ENCODE results near the gene PEAK1. TPM values are rescaled to one million over a fixed set of nuclear protein-coding genes. Genes with fewer than 3 reads are reported as not detected.
"Not testable (repeated sequence)": the region's sequence is repeated elsewhere in the genome, so short reads cannot be mapped to it uniquely, and the experiment has no call there.

The PEAK1 gene
- total and polyA plus RNA-seq, 8 donors: 58.3 to 86.9 (median 64.3) TPM

DNA sequence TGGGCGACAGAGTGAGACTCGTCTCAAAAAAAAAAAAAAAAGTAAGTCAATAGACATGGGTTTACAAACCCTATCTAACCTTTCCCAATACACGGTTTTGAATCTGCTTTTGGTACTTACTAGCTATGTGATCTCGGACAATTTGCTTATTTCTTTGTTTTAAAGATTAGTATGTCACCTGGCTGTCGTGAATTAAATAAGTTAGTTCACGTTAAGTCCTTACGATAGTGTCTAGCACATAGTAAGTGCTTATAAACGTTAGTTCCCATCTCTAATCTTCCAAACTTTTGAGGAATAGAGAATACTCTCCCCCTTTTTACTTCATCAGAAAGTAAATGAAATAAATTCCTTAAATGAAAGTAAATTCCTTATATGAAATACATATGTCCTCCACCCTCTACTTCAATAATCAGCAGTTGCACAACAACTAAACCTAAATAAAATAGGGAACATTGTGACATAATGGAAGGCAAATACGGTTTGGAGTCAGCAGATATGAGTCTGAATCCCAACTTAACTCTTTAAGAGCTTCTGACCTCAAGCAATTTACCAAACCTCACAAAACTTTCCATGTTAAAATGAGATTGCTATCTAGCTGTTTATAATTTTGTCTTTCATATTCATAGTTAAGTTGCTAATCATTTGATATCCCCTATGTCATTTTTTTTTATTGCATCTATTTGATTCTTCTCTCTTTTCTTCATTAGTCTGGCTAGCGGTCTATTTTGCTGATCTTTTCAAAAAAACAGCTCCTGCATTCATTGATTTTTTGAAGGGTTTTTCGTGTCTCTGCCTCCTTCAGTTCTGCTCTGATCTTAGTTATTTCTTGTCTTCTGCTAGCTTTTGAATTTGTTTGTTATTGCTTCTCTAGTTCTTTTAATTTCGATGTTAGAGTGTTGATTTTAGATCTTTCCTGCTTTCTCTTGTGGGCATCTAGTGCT, 134.6 kb downstream of the PEAK1 start:
- ATAC-seq: no peak
- no peak for DNase-seq
- TF ChIP-seq, protein P1, sequence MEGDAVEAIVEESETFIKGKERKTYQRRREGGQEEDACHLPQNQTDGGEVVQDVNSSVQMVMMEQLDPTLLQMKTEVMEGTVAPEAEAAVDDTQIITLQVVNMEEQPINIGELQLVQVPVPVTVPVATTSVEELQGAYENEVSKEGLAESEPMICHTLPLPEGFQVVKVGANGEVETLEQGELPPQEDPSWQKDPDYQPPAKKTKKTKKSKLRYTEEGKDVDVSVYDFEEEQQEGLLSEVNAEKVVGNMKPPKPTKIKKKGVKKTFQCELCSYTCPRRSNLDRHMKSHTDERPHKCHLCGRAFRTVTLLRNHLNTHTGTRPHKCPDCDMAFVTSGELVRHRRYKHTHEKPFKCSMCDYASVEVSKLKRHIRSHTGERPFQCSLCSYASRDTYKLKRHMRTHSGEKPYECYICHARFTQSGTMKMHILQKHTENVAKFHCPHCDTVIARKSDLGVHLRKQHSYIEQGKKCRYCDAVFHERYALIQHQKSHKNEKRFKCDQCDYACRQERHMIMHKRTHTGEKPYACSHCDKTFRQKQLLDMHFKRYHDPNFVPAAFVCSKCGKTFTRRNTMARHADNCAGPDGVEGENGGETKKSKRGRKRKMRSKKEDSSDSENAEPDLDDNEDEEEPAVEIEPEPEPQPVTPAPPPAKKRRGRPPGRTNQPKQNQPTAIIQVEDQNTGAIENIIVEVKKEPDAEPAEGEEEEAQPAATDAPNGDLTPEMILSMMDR (IDR thresholded peaks at IDR 0.05): no peak
- intact Hi-C loops (cut with DNase I): no loop called here
- H3K9me3 ChIP-seq: no peaks in the 10 kb centered on the region
- no peak overlapping the region for H3K27ac ChIP-seq
- H3K4me1 ChIP-seq: no peaks in the 10 kb centered on the region
- no peaks in the 10 kb centered on the region for H3K27me3 ChIP-seq
- H3K4me3 ChIP-seq: no peak overlapping the region
- H3K36me3 ChIP-seq: peaks cover 0 to 11% of the 10 kb centered on the region in 2 donors

DNA sequence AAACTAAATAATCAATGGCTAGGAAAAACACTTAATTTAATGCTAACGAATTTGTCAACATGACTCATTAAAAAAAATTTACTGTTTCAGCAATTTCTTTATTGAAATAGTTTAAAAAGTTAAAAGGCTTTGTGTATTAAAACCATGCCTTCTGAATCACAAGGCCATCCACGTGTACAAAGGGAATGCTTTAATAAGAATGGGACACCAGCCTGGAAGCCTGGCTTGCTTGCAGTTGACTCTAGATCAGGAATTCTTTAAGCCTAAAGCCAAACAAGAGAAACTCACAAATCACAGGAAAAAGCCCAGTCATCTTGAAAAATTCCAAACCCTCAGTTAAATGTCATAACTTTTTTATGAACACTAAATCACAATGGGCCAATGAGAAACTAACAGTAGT, 137.6 kb downstream of the PEAK1 start:
- peaks cover 0 to 11% of the 10 kb centered on the region in 2 donors for H3K36me3 ChIP-seq
- H3K4me1 ChIP-seq: no peaks in the 10 kb centered on the region
- TF ChIP-seq, protein P1 (IDR thresholded peaks at IDR 0.05): no peak
- H3K9me3 ChIP-seq: no peaks in the 10 kb centered on the region
- peak overlapping the region in 1 of 2 donors; percentile 1 for H3K27ac ChIP-seq
- H3K4me3 ChIP-seq: no peak overlapping the region
- H3K27me3 ChIP-seq: no peaks in the 10 kb centered on the region
- intact Hi-C loops (cut with DNase I): no loop called here
- DNase-seq (no peak), ATAC-seq (peak; percentile 37)

DNA sequence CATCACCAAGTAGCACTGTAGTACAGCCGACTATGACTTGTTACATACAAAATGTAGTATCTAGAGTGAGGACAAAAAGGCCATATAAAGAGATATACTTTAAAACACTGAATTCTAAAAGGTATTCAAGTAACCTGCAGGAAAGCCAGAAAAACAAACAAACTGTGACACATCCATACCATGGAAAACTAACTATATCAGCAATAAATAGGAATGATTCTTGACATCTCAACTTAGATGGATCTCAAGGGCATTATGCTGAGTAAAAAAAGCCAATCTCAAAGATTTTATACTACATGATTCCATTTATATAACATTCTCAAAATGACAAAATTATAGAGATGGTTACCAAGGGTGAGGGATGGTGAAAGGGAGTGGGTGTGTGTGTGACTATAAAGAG, 143.0 kb downstream of the PEAK1 start:
- no peak for ATAC-seq
- Histone ChIP-seq H3K36me3 (no peaks in the 10 kb centered on the region), H3K4me3 (no peak overlapping the region), H3K9me3 (no peaks in the 10 kb centered on the region), H3K27me3 (no peaks in the 10 kb centered on the region), H3K27ac (no peak overlapping the region), H3K4me1 (peaks cover 0 to 3% of the 10 kb centered on the region in 2 donors)
- intact Hi-C loops (cut with DNase I): no loop called here
- TF ChIP-seq, protein P1 (IDR thresholded peaks at IDR 0.05): no peak
- no peak for DNase-seq

DNA sequence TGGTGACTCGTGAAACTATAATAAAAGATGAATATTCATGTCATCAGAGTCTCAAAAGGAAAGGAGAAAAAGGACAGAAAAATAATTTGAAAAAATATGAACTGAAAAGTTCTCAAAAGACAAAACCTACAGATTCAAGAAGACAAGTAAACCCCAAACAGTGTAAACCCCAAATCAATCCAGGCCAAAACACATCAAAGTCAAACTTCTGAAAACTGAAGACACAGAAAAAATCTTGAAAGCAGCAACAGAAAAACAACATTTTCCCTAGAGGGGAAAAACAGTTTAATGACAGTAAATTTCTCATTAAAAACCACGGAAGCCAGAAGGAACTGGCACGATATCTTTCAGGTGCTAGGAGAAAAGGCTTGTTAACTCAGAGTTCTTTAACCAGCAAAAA, 143.8 kb downstream of the PEAK1 start:
- H3K4me1 ChIP-seq: peaks cover 0 to 3% of the 10 kb centered on the region in 2 donors
- H3K9me3 ChIP-seq: no peaks in the 10 kb centered on the region
- H3K4me3 ChIP-seq: no peak overlapping the region
- H3K27me3 ChIP-seq: no peaks in the 10 kb centered on the region
- TF ChIP-seq, protein P1 (IDR thresholded peaks at IDR 0.05): peak in 1 of 2 donors; percentile 10
- ATAC-seq (no peak), DNase-seq (no peak)
- no peak overlapping the region for H3K27ac ChIP-seq
- H3K36me3 ChIP-seq: no peaks in the 10 kb centered on the region
- intact Hi-C loops (cut with DNase I): no loop called here

DNA sequence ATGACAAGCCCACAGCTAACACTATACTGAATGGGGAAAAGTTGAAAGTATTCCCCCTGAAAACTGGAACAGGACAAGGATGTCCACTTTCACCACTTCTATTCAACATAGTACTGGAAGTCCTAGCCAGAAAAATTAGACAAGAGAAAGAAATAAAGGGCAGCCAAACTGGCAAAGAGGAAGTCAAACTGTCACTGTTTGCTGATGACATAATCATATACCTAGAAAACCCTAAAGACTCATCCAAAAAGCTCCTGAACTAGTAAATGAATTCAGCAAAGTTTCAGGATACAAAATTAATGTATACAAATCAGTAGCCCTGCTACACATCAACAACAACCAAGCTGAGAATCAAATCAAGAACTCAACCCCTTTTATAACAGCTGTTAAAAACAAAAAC, 146.8 kb downstream of the PEAK1 start:
- intact Hi-C loops (cut with DNase I); ATAC-seq: not testable (repeated sequence)

More for the DNA sequence above, 146.8 kb downstream of the PEAK1 start:
- not testable (repeated sequence) for H3K36me3 ChIP-seq, DNase-seq, H3K27ac ChIP-seq, H3K9me3 ChIP-seq, H3K27me3 ChIP-seq, H3K4me3 ChIP-seq, H3K4me1 ChIP-seq
